Mesenchymal stem cell (in vitro differentiated cells and primary cell): ENCODE data around the gene PALM3.
A peak's percentile ranks its signal among the peaks of the same experiment; 100 is the strongest.

ENCODE experiments used
- DNase-seq: peaks from one replicate; pipeline ENCODE4 v3.0.0-alpha.2; 2013
- H2AFZ ChIP-seq: one replicate; pipeline ENCODE4 v1.6.1; 2013; ENCODE audit warnings: low read depth, mild to moderate bottlenecking, control low read depth, inconsistent platforms, low read length, moderate library complexity
- H2AK5ac ChIP-seq: 2 replicates; pipeline ENCODE4 v1.6.1; 2013; ENCODE audit warnings: low read length, moderate library complexity, mild to moderate bottlenecking, inconsistent platforms; ENCODE audit not compliant: severe bottlenecking
- H2BK120ac ChIP-seq: one replicate; pipeline ENCODE4 v1.6.1; 2013; ENCODE audit warnings: low read depth, mild to moderate bottlenecking, inconsistent platforms, low read length, moderate library complexity
- H2BK12ac ChIP-seq, 2 experiments: one replicate each; pipeline ENCODE4 v1.6.1; 2013; ENCODE audit warnings: inconsistent platforms in 2 of 2, low read length in 2 of 2, mild to moderate bottlenecking in 2 of 2, moderate library complexity in 2 of 2, control low read depth in 1 of 2
- H2BK15ac ChIP-seq: one replicate; pipeline ENCODE4 v1.6.1; 2013; ENCODE audit warnings: mild to moderate bottlenecking, low read depth, inconsistent platforms; ENCODE audit not compliant: poor library complexity, severe bottlenecking
- H2BK5ac ChIP-seq: 2 replicates; pipeline ENCODE4 v1.6.1; 2013; ENCODE audit warnings: low read depth, mild to moderate bottlenecking, low read length, control low read depth, inconsistent platforms; ENCODE audit not compliant: poor library complexity, severe bottlenecking
- H3K14ac ChIP-seq, 2 experiments: one replicate each; pipeline ENCODE4 v1.6.1; 2013; ENCODE audit warnings: inconsistent platforms in 2 of 2, low read length in 2 of 2, control low read depth in 1 of 2, mild to moderate bottlenecking in 1 of 2, moderate library complexity in 1 of 2
- H3K18ac ChIP-seq, 2 experiments: one replicate each; pipeline ENCODE4 v1.6.1; 2013; ENCODE audit warnings: inconsistent platforms in 2 of 2, low read length in 2 of 2, control low read depth in 1 of 2, low read depth in 1 of 2, mild to moderate bottlenecking in 1 of 2
- H3K23ac ChIP-seq, 2 experiments: one replicate each; pipeline ENCODE4 v1.6.1; 2013; ENCODE audit warnings: inconsistent platforms in 2 of 2, low read length in 2 of 2, mild to moderate bottlenecking in 2 of 2, moderate library complexity in 2 of 2, control low read depth in 1 of 2
- H3K27ac ChIP-seq: 2 replicates; pipeline ENCODE4 v1.5.1; 2013; ENCODE audit warnings: mild to moderate bottlenecking, moderate library complexity, low read length, control low read depth, inconsistent platforms; ENCODE audit not compliant: poor library complexity, severe bottlenecking
- H3K27me3 ChIP-seq, 2 experiments: 2 replicates each; pipeline versions ENCODE4 v1.6.1 to v1.7.0; 2013; ENCODE audit warnings: low read length in 2 of 2, mild to moderate bottlenecking in 2 of 2, moderate library complexity in 2 of 2, control low read depth in 1 of 2, inconsistent platforms in 1 of 2; ENCODE audit not compliant: control insufficient read depth in 1 of 2, insufficient read depth in 1 of 2
- H3K36me3 ChIP-seq, 2 experiments: 2 replicates each; pipeline versions ENCODE4 v1.6.1 to v1.7.0; 2013; ENCODE audit warnings: low read length in 2 of 2, control low read depth in 1 of 2, inconsistent platforms in 1 of 2, low read depth in 1 of 2, mild to moderate bottlenecking in 1 of 2; ENCODE audit not compliant: insufficient read depth in 2 of 2, control insufficient read depth in 1 of 2
- H3K4ac ChIP-seq, 2 experiments: one replicate each; pipeline ENCODE4 v1.6.1; 2013; ENCODE audit warnings: inconsistent platforms in 2 of 2, low read length in 2 of 2, mild to moderate bottlenecking in 2 of 2, moderate library complexity in 2 of 2, control low read depth in 1 of 2, low read depth in 1 of 2
- H3K4me1 ChIP-seq: 2 replicates; pipeline ENCODE4 v1.6.1; 2013; ENCODE audit warnings: low read depth, low read length, control low read depth; ENCODE audit not compliant: control insufficient read depth, insufficient read depth
- H3K4me2 ChIP-seq: 2 replicates; pipeline ENCODE4 v1.6.1; 2013; ENCODE audit warnings: low read length, mild to moderate bottlenecking, inconsistent platforms; ENCODE audit not compliant: poor library complexity, severe bottlenecking
- H3K4me3 ChIP-seq, 2 experiments: 2 replicates each; pipeline versions ENCODE4 v1.5.1 to v1.7.0; 2013; ENCODE audit warnings: low read length in 2 of 2, mild to moderate bottlenecking in 2 of 2, control low read depth in 1 of 2, low read depth in 1 of 2; ENCODE audit not compliant: insufficient read depth in 1 of 2
- H3K79me1 ChIP-seq: replicated peaks from 2 replicates; pipeline ENCODE4 v1.6.1; 2013; ENCODE audit warnings: mild to moderate bottlenecking, control low read depth, low read length, inconsistent platforms; ENCODE audit not compliant: poor library complexity, severe bottlenecking
- H3K9ac ChIP-seq: 2 replicates; pipeline ENCODE4 v1.7.0; 2013; ENCODE audit warnings: mild to moderate bottlenecking, low read length, moderate library complexity
- H3K9me3 ChIP-seq: 2 replicates; pipeline ENCODE4 v1.7.0; 2013; ENCODE audit warnings: mild to moderate bottlenecking, low read length; ENCODE audit not compliant: control insufficient read depth
- H4K8ac ChIP-seq: one replicate; pipeline ENCODE4 v1.6.1; 2013; ENCODE audit warnings: inconsistent platforms, mild to moderate bottlenecking, low read length, moderate library complexity
- H4K91ac ChIP-seq: one replicate; pipeline ENCODE4 v1.6.1; 2013; ENCODE audit warnings: mild to moderate bottlenecking, low read length, inconsistent platforms
- WGBS: methylation state at CpG from one replicate; pipeline ENCODE4 v1.1.7; 2013; ENCODE audit warnings: mixed read lengths; 5-methylcytosine and 5-hydroxymethylcytosine counted together

The PALM3 gene

DNA sequence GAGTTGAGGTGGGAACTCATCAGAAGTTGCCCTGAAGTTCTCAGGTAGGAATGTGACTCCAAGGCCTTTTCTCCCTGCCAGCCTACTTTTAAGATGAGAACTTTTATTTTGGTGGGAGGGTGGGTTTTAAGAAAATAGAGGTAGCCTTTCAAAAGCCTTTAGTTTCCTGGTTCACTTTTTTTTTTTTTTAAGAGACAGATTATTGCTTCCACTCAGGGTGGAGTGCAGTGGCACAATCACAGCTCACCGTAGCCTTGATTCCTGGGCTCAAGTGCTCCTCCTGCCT, 20.7 kb upstream of the PALM3 start:
- H3K9ac ChIP-seq, result peak overlapping the region; percentile 93
- no peak overlapping the region for H2BK120ac ChIP-seq
- H3K4me1 ChIP-seq, result peaks cover 5% of the 10 kb centered on the region
- no peak overlapping the region for H2AFZ ChIP-seq
- peak overlapping the region in 1 of 2 experiments; percentile 83 for H3K4me3 ChIP-seq
- H3K14ac ChIP-seq, result no peak overlapping the region
- H3K4me2 ChIP-seq, result no peak overlapping the region
- H2BK12ac ChIP-seq, result no peak overlapping the region
- no peak overlapping the region for H3K4ac ChIP-seq
- no peak overlapping the region for H3K18ac ChIP-seq
- no peak overlapping the region for H2AK5ac ChIP-seq
- H3K9me3 ChIP-seq, result no peaks in the 10 kb centered on the region
- H4K91ac ChIP-seq, result no peak overlapping the region
- peak overlapping the region; percentile 46 for H4K8ac ChIP-seq
- H3K79me1 ChIP-seq, result peaks cover 8% of the 10 kb centered on the region
- no peak overlapping the region for H3K23ac ChIP-seq
- WGBS, result 60% methylated on average over 1 of the region's 1 CpG
- H3K27me3 ChIP-seq, result no peaks in the 10 kb centered on the region
- no peak for DNase-seq
- H3K27ac ChIP-seq, result no peak overlapping the region
- H2BK15ac ChIP-seq, result no peak overlapping the region
- H3K36me3 ChIP-seq, result peaks cover 0 to 9% of the 10 kb centered on the region in 2 experiments
- H2BK5ac ChIP-seq, result no peak overlapping the region

DNA sequence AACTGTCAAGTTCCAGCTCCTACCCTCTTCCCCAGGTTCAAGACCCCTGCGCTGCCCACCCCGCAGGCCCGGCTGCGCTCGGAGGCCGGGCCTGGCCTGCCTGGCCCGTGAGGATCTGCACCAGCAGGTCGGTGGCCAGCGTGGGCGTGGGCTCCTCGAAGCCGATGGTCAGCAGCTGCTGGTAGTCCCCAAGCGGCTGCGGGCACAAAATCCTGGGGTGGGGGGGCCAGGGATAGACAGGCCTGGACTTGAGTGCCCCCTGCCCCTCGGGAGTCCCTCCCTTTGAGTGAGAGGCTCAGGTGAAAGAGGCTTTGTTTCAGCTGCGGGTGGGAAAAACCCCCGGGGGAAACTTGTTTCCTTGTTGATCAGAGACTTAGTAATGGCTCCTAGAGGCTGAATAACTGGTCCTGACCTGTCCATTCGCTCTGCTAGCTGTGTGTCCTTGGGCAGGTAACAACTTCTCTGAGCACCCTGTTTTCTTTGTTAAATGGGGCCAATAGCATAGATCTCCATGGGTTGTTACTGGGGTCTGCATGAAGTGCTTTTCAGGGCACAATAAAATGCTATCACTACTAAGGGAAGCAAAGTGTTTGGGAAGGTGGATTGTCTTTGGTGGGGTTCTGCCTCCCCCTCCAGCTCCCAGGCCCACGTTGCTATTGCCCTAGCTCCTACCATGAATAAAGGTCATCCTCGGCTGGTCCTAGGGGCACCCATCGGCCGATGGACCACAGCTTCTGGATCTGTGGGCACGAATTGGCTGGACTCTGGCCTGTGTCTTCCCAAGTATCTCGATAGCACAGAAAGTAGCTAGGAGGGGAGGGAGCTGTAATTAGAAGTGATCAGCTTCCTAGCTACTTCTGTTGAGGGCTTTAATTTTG, 20.2 kb upstream of the PALM3 start:
- H3K27me3 ChIP-seq, result no peaks in the 10 kb centered on the region
- H3K4me2 ChIP-seq, result peak overlapping the region; percentile 78
- H3K36me3 ChIP-seq, result peaks cover 0 to 9% of the 10 kb centered on the region in 2 experiments
- DNase-seq, result no peak
- H2BK12ac ChIP-seq, result no peak overlapping the region
- H3K4me1 ChIP-seq, result peaks cover 5% of the 10 kb centered on the region
- H2AFZ ChIP-seq, result peak overlapping the region; percentile 30
- H3K9ac ChIP-seq, result peak overlapping the region; percentile 93
- WGBS, result 39% methylated on average over 24 of the region's 24 CpGs
- no peaks in the 10 kb centered on the region for H3K9me3 ChIP-seq
- H3K23ac ChIP-seq, result no peak overlapping the region
- no peak overlapping the region for H3K14ac ChIP-seq
- H2BK15ac ChIP-seq, result no peak overlapping the region
- peak overlapping the region; percentile 73 to 83 for H3K4me3 ChIP-seq
- no peak overlapping the region for H2BK5ac ChIP-seq
- H3K18ac ChIP-seq, result peak overlapping the region; percentile 70 to 82
- H3K79me1 ChIP-seq, result peaks cover 8% of the 10 kb centered on the region
- peak overlapping the region; percentile 25 to 69 for H3K4ac ChIP-seq
- peak overlapping the region; percentile 44 for H4K91ac ChIP-seq
- peak overlapping the region; percentile 23 for H2AK5ac ChIP-seq
- no peak overlapping the region for H2BK120ac ChIP-seq
- H3K27ac ChIP-seq, result peak overlapping the region; percentile 25
- H4K8ac ChIP-seq, result peak overlapping the region; percentile 81

DNA sequence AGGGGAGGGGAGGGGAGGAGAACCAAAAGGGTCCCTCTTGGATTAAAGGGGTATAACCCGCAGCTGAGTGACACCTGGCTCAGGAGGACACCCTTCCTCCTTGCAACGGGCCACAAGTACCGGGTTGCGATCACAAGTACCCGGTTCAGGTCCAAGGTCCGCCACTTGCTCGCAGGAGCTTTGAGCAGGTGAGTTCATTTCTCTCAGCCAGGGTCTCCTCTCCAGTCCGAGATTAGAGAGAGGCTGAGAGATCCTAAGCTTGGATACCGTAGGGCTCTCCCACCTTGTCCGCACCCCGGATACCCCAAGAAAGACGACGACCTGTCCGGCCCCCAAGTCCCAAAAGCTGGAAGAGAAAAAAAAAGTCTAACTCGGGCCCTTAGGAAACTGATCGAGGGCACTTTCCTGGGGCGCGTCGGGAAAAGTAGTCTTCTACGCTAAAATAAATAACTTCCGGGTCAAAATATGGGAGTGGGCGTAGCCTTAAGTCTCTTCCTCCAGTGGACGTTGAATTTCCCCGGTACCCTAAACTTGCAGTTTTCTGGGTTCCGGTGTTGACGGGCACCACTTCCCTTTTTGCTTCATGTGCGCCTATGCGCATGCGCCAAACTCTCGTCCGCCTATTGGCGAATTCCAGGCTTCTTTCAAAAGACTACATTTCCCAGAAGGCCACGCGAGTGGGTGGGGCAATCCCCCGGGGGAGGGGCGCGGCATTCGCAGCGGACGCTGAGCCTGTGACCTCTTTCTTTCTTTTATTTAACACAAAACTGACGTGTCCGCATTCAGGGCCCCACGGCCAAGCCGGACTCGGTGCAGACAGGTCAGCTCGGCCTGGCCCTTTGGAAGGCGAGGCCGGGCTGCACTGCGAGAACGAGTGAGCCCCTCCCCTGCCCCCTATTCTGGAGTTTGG, 19.3 kb upstream of the PALM3 start:
- no peak overlapping the region for H3K23ac ChIP-seq
- peak overlapping the region; percentile 87 for H4K8ac ChIP-seq
- DNase-seq, result peak; percentile 99
- peak overlapping the region in 1 of 2 experiments; percentile 69 for H3K4ac ChIP-seq
- peak overlapping the region; percentile 66 for H2AFZ ChIP-seq
- no peak overlapping the region for H2BK120ac ChIP-seq
- no peak overlapping the region for H2BK12ac ChIP-seq
- 1% methylated on average over 50 of the region's 50 CpGs for WGBS
- peak overlapping the region; percentile 55 for H3K27ac ChIP-seq
- H2BK15ac ChIP-seq, result no peak overlapping the region
- H2BK5ac ChIP-seq, result no peak overlapping the region
- H4K91ac ChIP-seq, result peak overlapping the region; percentile 44
- no peak overlapping the region for H2AK5ac ChIP-seq
- H3K4me3 ChIP-seq, result peak overlapping the region; percentile 73 to 91
- peak overlapping the region; percentile 78 for H3K4me2 ChIP-seq
- H3K14ac ChIP-seq, result no peak overlapping the region
- no peaks in the 10 kb centered on the region for H3K9me3 ChIP-seq
- H3K27me3 ChIP-seq, result no peaks in the 10 kb centered on the region
- peak overlapping the region; percentile 95 for H3K9ac ChIP-seq
- peaks cover 5% of the 10 kb centered on the region for H3K4me1 ChIP-seq
- peaks cover 9% of the 10 kb centered on the region for H3K79me1 ChIP-seq
- H3K36me3 ChIP-seq, result peaks cover 0 to 6% of the 10 kb centered on the region in 2 experiments
- H3K18ac ChIP-seq, result peak overlapping the region; percentile 70 to 82

DNA sequence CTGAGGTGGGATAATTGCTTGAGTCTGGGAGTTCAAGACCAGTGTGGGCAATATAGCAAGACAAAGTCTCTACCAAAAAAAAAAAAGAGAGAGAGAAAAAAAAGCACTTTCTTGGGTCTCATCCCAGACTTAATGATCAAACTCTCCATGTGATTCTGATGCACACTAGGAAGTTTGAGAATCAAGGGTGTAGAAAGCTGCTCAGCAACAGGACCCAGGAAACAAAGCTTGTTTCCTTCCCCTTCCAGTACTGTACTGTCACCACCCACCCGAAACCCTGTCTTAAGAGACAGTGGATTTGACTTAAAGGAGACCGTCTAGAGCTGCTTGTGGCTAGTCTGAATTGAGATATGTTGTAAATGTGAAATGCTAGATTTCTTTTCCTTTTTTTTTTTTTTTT, 16.5 kb upstream of the PALM3 start:
- Histone ChIP-seq H2BK12ac (no peak overlapping the region), H3K36me3 (peaks cover 0 to 3% of the 10 kb centered on the region in 2 experiments), H3K27me3 (no peaks in the 10 kb centered on the region), H2AK5ac (no peak overlapping the region), H3K4me1 (peaks cover 17% of the 10 kb centered on the region), H2BK120ac (no peak overlapping the region), H4K8ac (no peak overlapping the region), H3K27ac (no peak overlapping the region), H3K18ac (no peak overlapping the region), H2BK15ac (no peak overlapping the region), H3K4ac (no peak overlapping the region), H3K9ac (peak overlapping the region; percentile 81), H3K4me3 (no peak overlapping the region), H4K91ac (no peak overlapping the region), H3K4me2 (no peak overlapping the region), H3K14ac (no peak overlapping the region), H3K23ac (no peak overlapping the region), H2AFZ (no peak overlapping the region), H3K79me1 (peaks cover 11% of the 10 kb centered on the region), H2BK5ac (no peak overlapping the region), H3K9me3 (no peaks in the 10 kb centered on the region)
- DNase-seq, result no peak
- 67% methylated on average over 1 of the region's 2 CpGs for WGBS
